ENCODE results near the gene ILF3. TPM values are rescaled to one million over a fixed set of nuclear protein-coding genes. Genes with fewer than 3 reads are reported as not detected.

ILF3 gene
- polyA plus RNA-seq, 1 donor (not counting 4 experiments of a cell fraction or from before 2014, with no cell fraction given) = 162 TPM

DNA sequence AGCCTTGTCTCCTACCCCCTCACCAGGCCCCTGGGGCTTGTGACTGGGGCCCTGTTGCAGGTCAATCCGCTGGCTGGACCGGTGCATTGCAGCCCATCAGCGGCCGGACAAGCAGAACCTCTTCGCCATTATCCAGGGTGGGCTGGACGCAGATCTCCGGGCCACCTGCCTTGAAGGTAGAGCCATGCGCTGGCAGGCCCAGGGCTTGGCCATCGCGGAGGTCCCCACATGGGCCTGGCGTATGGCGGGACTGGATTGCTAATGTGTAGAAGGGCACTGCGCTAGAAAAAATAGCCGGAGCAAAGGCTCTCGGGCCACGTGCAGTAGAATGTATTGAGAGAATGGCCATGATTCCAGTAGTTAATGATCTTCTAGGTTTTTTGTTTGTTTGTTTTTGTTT lies 53.3 kb downstream of the ILF3 start:
- no peak overlapping the region for H3K4me3 ChIP-seq (ENCODE audit: control insufficient read depth in 2 of 3, extremely low read depth in 1 of 3, insufficient read depth in 2 of 3, low read depth in 1 of 3, low read length in 3 of 3)
- H3K27ac ChIP-seq (ENCODE audit: control insufficient read depth, insufficient read depth, low read length) = no peak overlapping the region
- FAIRE-seq = no peak
- no peak overlapping the region for H2AFZ ChIP-seq (ENCODE audit: control insufficient read depth, low read length)
- DNase-seq (ENCODE audit: low read depth, low spot score) = no peak
- H3K9ac ChIP-seq (ENCODE audit: control insufficient read depth, extremely low read depth, insufficient read depth, low read length) = no peak overlapping the region
- dilution Hi-C loops (cut with MboI; ENCODE audit: extremely low pct_ligation_motif_present, low sequenced_read_pairs) = no loop called here
- H3K79me2 ChIP-seq (ENCODE audit: control insufficient read depth, insufficient read depth, low read length) = no peaks in the 10 kb centered on the region
- H4K20me1 ChIP-seq (ENCODE audit: control insufficient read depth, extremely low read depth, insufficient read depth, low read length) = no peaks in the 10 kb centered on the region
- H3K27me3 ChIP-seq (ENCODE audit: control insufficient read depth, extremely low read depth, insufficient read depth, low read length) = no peaks in the 10 kb centered on the region
- H3K9me1 ChIP-seq (ENCODE audit: control insufficient read depth, extremely low read depth, insufficient read depth, low read length) = no peaks in the 10 kb centered on the region
- H3K4me1 ChIP-seq (ENCODE audit: control insufficient read depth, extremely low read depth, insufficient read depth, low read length) = peaks cover under 1% of the 10 kb centered on the region
- H3K9me3 ChIP-seq (ENCODE audit: control insufficient read depth, low read depth, low read length) = no peaks in the 10 kb centered on the region
- peaks cover 4 to 14% of the 10 kb centered on the region in 2 experiments for H3K36me3 ChIP-seq (ENCODE audit: control insufficient read depth in 2 of 2, extremely low read depth in 1 of 2, insufficient read depth in 2 of 2, low read length in 2 of 2)
- no peak for TF ChIP-seq EZH2 (IDR thresholded peaks at IDR 0.05; ENCODE audit: low read length)
- TF ChIP-seq, protein P1, sequence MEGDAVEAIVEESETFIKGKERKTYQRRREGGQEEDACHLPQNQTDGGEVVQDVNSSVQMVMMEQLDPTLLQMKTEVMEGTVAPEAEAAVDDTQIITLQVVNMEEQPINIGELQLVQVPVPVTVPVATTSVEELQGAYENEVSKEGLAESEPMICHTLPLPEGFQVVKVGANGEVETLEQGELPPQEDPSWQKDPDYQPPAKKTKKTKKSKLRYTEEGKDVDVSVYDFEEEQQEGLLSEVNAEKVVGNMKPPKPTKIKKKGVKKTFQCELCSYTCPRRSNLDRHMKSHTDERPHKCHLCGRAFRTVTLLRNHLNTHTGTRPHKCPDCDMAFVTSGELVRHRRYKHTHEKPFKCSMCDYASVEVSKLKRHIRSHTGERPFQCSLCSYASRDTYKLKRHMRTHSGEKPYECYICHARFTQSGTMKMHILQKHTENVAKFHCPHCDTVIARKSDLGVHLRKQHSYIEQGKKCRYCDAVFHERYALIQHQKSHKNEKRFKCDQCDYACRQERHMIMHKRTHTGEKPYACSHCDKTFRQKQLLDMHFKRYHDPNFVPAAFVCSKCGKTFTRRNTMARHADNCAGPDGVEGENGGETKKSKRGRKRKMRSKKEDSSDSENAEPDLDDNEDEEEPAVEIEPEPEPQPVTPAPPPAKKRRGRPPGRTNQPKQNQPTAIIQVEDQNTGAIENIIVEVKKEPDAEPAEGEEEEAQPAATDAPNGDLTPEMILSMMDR (optimal IDR thresholded peaks at IDR 0.05 in 1 of 3, IDR thresholded peaks at IDR 0.05 in 1 of 3, conservative IDR thresholded peaks at IDR 0.05 in 1 of 3; ENCODE audit: extremely low read depth in 1 of 3, insufficient read depth in 2 of 3, low read length in 3 of 3) = no peak
- no peak overlapping the region for H3K4me2 ChIP-seq (ENCODE audit: control insufficient read depth, extremely low read depth, insufficient read depth, low read depth, low read length)

DNA sequence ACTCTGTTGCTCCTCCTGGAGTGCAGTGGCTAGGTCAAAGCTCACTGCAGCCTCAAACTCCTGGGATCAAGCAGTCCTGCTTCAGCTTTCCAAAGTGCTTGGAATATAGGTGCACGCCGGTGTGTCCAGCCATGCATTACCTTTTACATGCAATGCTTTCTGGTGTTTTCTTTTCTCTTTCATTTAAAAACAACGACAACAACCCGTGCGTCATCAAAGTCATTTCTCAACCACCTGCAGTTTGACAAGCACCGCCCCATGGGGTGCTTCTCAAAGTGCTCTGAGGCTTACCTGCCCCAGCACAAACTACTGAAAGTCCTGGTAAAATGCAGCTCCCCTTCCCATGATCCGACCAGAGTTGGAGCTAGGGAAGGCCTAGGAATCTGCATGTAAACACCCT lies 54.1 kb downstream of the ILF3 start:
- no peak overlapping the region for H3K4me3 ChIP-seq (ENCODE audit: control insufficient read depth in 2 of 3, extremely low read depth in 1 of 3, insufficient read depth in 2 of 3, low read depth in 1 of 3, low read length in 3 of 3)
- no peaks in the 10 kb centered on the region for H3K27me3 ChIP-seq (ENCODE audit: control insufficient read depth, extremely low read depth, insufficient read depth, low read length)
- no peaks in the 10 kb centered on the region for H3K9me3 ChIP-seq (ENCODE audit: control insufficient read depth, low read depth, low read length)
- dilution Hi-C loops (cut with MboI; ENCODE audit: extremely low pct_ligation_motif_present, low sequenced_read_pairs) = no loop called here
- FAIRE-seq (no peak), DNase-seq (ENCODE audit: low read depth, low spot score) (no peak)
- H3K9ac ChIP-seq (ENCODE audit: control insufficient read depth, extremely low read depth, insufficient read depth, low read length) = no peak overlapping the region
- TF ChIP-seq EZH2 (IDR thresholded peaks at IDR 0.05; ENCODE audit: low read length) = no peak
- TF ChIP-seq, protein P1 (optimal IDR thresholded peaks at IDR 0.05 in 1 of 3, IDR thresholded peaks at IDR 0.05 in 1 of 3, conservative IDR thresholded peaks at IDR 0.05 in 1 of 3; ENCODE audit: extremely low read depth in 1 of 3, insufficient read depth in 2 of 3, low read length in 3 of 3) = no peak
- no peak overlapping the region for H2AFZ ChIP-seq (ENCODE audit: control insufficient read depth, low read length)
- H4K20me1 ChIP-seq (ENCODE audit: control insufficient read depth, extremely low read depth, insufficient read depth, low read length) = no peaks in the 10 kb centered on the region
- no peaks in the 10 kb centered on the region for H3K79me2 ChIP-seq (ENCODE audit: control insufficient read depth, insufficient read depth, low read length)
- H3K4me2 ChIP-seq (ENCODE audit: control insufficient read depth, extremely low read depth, insufficient read depth, low read depth, low read length) = no peak overlapping the region
- no peaks in the 10 kb centered on the region for H3K9me1 ChIP-seq (ENCODE audit: control insufficient read depth, extremely low read depth, insufficient read depth, low read length)
- no peaks in the 10 kb centered on the region for H3K4me1 ChIP-seq (ENCODE audit: control insufficient read depth, extremely low read depth, insufficient read depth, low read length)
- H3K27ac ChIP-seq (ENCODE audit: control insufficient read depth, insufficient read depth, low read length) = no peak overlapping the region
- peaks cover 4 to 21% of the 10 kb centered on the region in 2 experiments for H3K36me3 ChIP-seq (ENCODE audit: control insufficient read depth in 2 of 2, extremely low read depth in 1 of 2, insufficient read depth in 2 of 2, low read length in 2 of 2)
